ENCODE data around the gene NOTCH2. TPM values are rescaled to one million over a fixed set of nuclear protein-coding genes. Genes with fewer than 3 reads are reported as not detected.

Gene NOTCH2
- total RNA-seq, 4 donors from 2014 or later: 91.1 to 148 (median 112) TPM

GRCh38 chr1:119885903-119886783, 183.3 kb downstream of the NOTCH2 start:
- H3K9me3 ChIP-seq: peaks cover 0 to 3% (median 0%) of the 10 kb centered on the region in 4 donors
- 60% methylated on average over 11 of the region's 11 CpGs for WGBS

GRCh38 chr1:119884711-119885110, 184.8 kb downstream of the NOTCH2 start:
- Histone ChIP-seq H3K9me3 (peaks cover 0 to 3% (median 0%) of the 10 kb centered on the region in 4 donors), H3K27me3 (no peaks in the 10 kb centered on the region), H3K27ac (replicated peaks in 1 of 4) (no peak overlapping the region), H3K4me1 (peaks cover 0 to 6% (median 0%) of the 10 kb centered on the region in 4 donors), H3K36me3 (no peaks in the 10 kb centered on the region), H3K4me3 (no peak overlapping the region)
- DNase-seq (ENCODE audit: extremely low spot score): no peak
- intact Hi-C loops (cut with DNase I): no loop called here
- TF ChIP-seq CTCF (IDR thresholded peaks at IDR 0.05) (no peak), EP300 (IDR thresholded peaks at IDR 0.05) (no peak), POLR2A (IDR thresholded peaks at IDR 0.05; ENCODE audit: low read depth) (no peak), POLR2AphosphoS5 (IDR thresholded peaks at IDR 0.05) (no peak)
- 32% methylated on average over 2 of the region's 2 CpGs for WGBS

More at GRCh38 chr1:119885903-119886783, 183.3 kb downstream of the NOTCH2 start:
- no peak overlapping the region for H3K27ac ChIP-seq (replicated peaks in 1 of 4)
- peaks cover 0 to 6% (median 0%) of the 10 kb centered on the region in 4 donors for H3K4me1 ChIP-seq
- DNase-seq (ENCODE audit: extremely low spot score): peak; percentile 90
- H3K27me3 ChIP-seq: no peaks in the 10 kb centered on the region
- intact Hi-C loops (cut with DNase I): no loop called here
- no peak for TF ChIP-seq POLR2AphosphoS5 (IDR thresholded peaks at IDR 0.05)
- TF ChIP-seq POLR2A (IDR thresholded peaks at IDR 0.05; ENCODE audit: low read depth): no peak
- TF ChIP-seq EP300 (IDR thresholded peaks at IDR 0.05): no peak
- peak; percentile 44 to 74 (median 51) for TF ChIP-seq CTCF (IDR thresholded peaks at IDR 0.05)
- H3K4me3 ChIP-seq: no peak overlapping the region
- no peaks in the 10 kb centered on the region for H3K36me3 ChIP-seq

GRCh38 chr1:119883826-119884225, 185.6 kb downstream of the NOTCH2 start:
- Histone ChIP-seq H3K4me3 (no peak overlapping the region), H3K36me3 (no peaks in the 10 kb centered on the region), H3K4me1 (peaks cover 0 to 6% (median 0%) of the 10 kb centered on the region in 4 donors), H3K9me3 (peaks cover 0 to 3% (median 0%) of the 10 kb centered on the region in 4 donors), H3K27ac (replicated peaks in 1 of 4) (no peak overlapping the region), H3K27me3 (no peaks in the 10 kb centered on the region)
- 78% methylated on average over 3 of the region's 3 CpGs for WGBS
- no peak for DNase-seq (ENCODE audit: extremely low spot score)
- intact Hi-C loops (cut with DNase I): no loop called here
- no peak for TF ChIP-seq POLR2AphosphoS5 (IDR thresholded peaks at IDR 0.05)
- no peak for TF ChIP-seq POLR2A (IDR thresholded peaks at IDR 0.05; ENCODE audit: low read depth)
- no peak for TF ChIP-seq EP300 (IDR thresholded peaks at IDR 0.05)
- TF ChIP-seq CTCF (IDR thresholded peaks at IDR 0.05): no peak

GRCh38 chr1:119882132-119883049, 187.1 kb downstream of the NOTCH2 start:
- Histone ChIP-seq H3K4me1 (peaks cover 0 to 6% (median 0%) of the 10 kb centered on the region in 4 donors), H3K4me3 (no peak overlapping the region), H3K9me3 (no peaks in the 10 kb centered on the region), H3K27ac (replicated peaks in 1 of 4) (no peak overlapping the region), H3K36me3 (no peaks in the 10 kb centered on the region), H3K27me3 (no peaks in the 10 kb centered on the region)
- WGBS: 69% methylated on average over 5 of the region's 5 CpGs
- intact Hi-C loops (cut with DNase I): no loop called here
- TF ChIP-seq CTCF (IDR thresholded peaks at IDR 0.05): no peak
- TF ChIP-seq POLR2A (IDR thresholded peaks at IDR 0.05; ENCODE audit: low read depth): no peak
- TF ChIP-seq EP300 (IDR thresholded peaks at IDR 0.05): no peak
- TF ChIP-seq POLR2AphosphoS5 (IDR thresholded peaks at IDR 0.05): no peak
- DNase-seq (ENCODE audit: extremely low spot score): no peak

All from esophagus muscularis mucosa (tissue), 4 donors.